Upper lobe of right lung (tissue), 1 donor: ENCODE results near the gene PTPRS. TPM values are rescaled to one million over a fixed set of nuclear protein-coding genes. Genes with fewer than 3 reads are reported as not detected.
"Not testable (repeated sequence)": the region's sequence is repeated elsewhere in the genome, so short reads cannot be mapped to it uniquely, and the experiment has no call there.

Source experiments
- ATAC-seq: fragments of 200-7000 bp; cut with Tn5 transposase; one replicate; pipeline ENCODE4 v1.9.1; 2020; ENCODE audit warnings: mild to moderate bottlenecking, moderate library complexity
- DNase-seq: peaks from one replicate; pipeline ENCODE4 v3.0.0-alpha.2; 2020
- H3K27ac ChIP-seq: fragments of 200-600 bp; one replicate; pipeline ENCODE4 v1.8.0; 2022
- H3K27me3 ChIP-seq: fragments of 200-600 bp; one replicate; pipeline ENCODE4 v1.8.0; 2022; ENCODE audit warnings: mild to moderate bottlenecking
- H3K36me3 ChIP-seq: fragments of 200-600 bp; one replicate; pipeline ENCODE4 v1.8.0; 2022
- H3K4me1 ChIP-seq: fragments of 200-600 bp; one replicate; pipeline ENCODE4 v1.8.0; 2022
- H3K4me3 ChIP-seq: fragments of 200-600 bp; one replicate; pipeline ENCODE4 v1.8.0; 2022; ENCODE audit warnings: mild to moderate bottlenecking
- H3K9me3 ChIP-seq: fragments of 200-600 bp; one replicate; pipeline ENCODE4 v1.8.0; 2022
- CTCF ChIP-seq: fragments of 200-600 bp; IDR thresholded peaks from one replicate; pipeline ENCODE4 v1.8.0; 2022; ENCODE audit warnings: antibody characterized with exemption
- intact Hi-C: fragments of 100-400 bp; cut with DNase I; formaldehyde crosslinking; loops from one replicate; pipeline ENCODE4 v1.11.0; 2022
- total RNA-seq: library from RNA; stranded (reverse); fragmentation: NEBNext Ultra II Directional; extraction: Animal tissue kit (Norgen Biotek cat#: 25700); gene quantifications from one replicate; pipeline ENCODE4 v1.2.1, GENCODE V29; 2021
- donor health status: DM: no; HTN: yes; CAD: no; lungs with severe emphysema.

PTPRS gene
- total RNA-seq, 1 donor from 2014 or later, result 131 TPM

GRCh38 chr19:5330307-5330720 is 10.3 kb downstream of the PTPRS start:
- Histone ChIP-seq H3K4me1 (no peaks in the 10 kb centered on the region), H3K27me3 (peaks cover 14% of the 10 kb centered on the region), H3K4me3 (no peak overlapping the region), H3K27ac (no peak overlapping the region), H3K9me3 (no peaks in the 10 kb centered on the region), H3K36me3 (no peaks in the 10 kb centered on the region)
- ATAC-seq, result no peak
- intact Hi-C loops, result no loop called here
- no peak for TF ChIP-seq CTCF
- DNase-seq, result no peak

DNA sequence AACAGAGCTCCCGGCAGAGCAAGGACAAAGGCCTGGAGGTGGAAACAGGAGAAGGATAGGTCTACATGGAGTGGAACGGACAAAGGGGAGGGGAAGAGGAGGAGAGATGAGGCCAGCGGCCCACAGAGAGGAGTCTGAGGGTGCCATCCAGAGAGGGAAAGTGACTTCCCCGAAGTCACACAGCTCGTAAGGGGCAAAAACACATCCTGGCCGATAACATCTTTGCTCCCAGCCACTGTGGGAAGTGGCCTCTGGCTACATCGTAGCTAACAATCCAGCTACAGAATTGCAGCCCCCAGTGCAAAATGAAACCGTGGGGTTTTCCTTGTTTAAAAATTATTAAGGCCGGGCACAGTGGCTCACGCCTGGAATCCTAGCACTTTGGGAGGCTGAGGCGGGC is 11.5 kb downstream of the PTPRS start:
- Histone ChIP-seq H3K9me3 (no peaks in the 10 kb centered on the region), H3K27me3 (peaks cover 2% of the 10 kb centered on the region), H3K4me3 (no peak overlapping the region), H3K27ac (no peak overlapping the region), H3K4me1 (no peaks in the 10 kb centered on the region), H3K36me3 (no peaks in the 10 kb centered on the region)
- intact Hi-C loops, result no loop called here
- ATAC-seq (no peak), DNase-seq (no peak)
- no peak for TF ChIP-seq CTCF

DNA sequence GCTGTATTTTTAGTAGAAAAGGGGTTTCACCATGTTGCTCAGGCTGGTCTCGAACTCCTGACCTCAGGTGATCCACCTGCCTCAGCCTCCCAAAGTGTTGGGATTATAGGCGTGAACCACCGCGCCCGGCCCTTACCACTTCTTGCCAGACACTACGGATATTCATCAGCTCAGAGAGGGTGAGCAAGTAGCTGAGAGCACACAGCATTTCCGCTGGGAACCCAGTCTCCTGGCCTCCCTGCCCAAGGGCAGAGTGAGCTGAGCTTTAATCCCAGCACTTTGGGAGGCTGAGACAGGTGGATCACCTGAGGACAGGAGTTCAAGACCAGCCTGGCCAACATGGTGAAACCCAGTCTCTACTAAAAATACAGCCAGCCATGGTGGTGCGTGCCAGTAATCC is 12.2 kb downstream of the PTPRS start:
- DNase-seq, H3K4me3 ChIP-seq, H3K36me3 ChIP-seq, H3K27ac ChIP-seq, H3K9me3 ChIP-seq, intact Hi-C loops, H3K4me1 ChIP-seq, H3K27me3 ChIP-seq, ATAC-seq: not testable (repeated sequence)

DNA sequence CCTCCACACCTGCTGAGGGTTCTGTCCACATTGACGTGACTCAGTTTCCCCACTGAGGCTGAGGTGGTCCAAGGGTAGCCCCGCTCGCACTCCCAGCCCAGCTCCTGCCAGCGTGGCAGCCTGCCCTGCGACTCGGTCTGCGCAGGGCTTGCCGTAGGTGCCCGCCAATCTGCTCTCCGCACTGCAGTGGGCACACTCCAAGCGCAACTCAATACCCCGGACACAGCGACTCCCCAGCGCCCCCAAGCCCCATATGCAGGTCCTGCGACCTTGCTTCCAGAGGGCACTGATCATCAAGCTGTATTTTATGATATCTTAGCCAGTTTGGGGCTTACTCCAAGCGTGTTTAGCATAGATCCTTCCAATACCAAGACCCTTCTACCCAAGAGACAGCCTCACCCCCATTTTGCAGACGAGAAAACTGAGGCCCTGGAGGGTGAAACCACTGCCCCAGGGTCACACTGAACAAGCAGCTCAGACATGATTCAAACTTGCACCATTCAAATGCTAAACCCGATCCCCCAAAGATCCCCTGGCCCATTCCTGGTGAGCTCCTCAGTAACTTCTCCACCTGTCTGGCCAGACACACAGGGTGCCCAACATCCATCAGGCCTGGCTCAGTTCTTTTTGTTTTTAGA is 13.5 kb downstream of the PTPRS start:
- no peaks in the 10 kb centered on the region for H3K9me3 ChIP-seq
- H3K4me3 ChIP-seq, result no peak overlapping the region
- no peak overlapping the region for H3K27ac ChIP-seq
- H3K36me3 ChIP-seq, result no peaks in the 10 kb centered on the region
- intact Hi-C loops, result no loop called here
- no peak for ATAC-seq
- H3K4me1 ChIP-seq, result peaks cover under 1% of the 10 kb centered on the region
- DNase-seq, result no peak
- peaks cover 4% of the 10 kb centered on the region for H3K27me3 ChIP-seq
- TF ChIP-seq CTCF, result no peak

DNA sequence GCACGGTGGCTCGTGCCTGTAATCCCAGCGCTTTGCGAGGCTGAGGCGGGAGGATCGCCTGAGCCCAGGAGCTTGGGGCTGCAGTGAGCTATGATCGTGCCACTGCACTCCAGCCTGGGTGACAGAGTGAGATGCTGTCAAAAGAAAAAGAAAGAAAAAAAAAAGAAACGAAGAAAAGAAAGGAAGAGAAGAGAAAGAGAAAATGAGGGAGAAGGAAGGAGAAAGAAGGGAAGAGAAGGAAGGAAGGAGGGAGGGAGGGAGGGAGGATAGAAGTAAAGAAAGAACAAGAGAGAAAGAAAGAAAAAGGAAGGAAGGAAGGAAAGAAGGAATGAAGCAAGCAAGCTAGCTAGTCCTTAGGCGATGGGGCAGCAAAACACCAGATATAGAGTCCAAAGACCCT is 14.1 kb downstream of the PTPRS start:
- ATAC-seq, result no peak
- H3K4me1 ChIP-seq, result peaks cover 2% of the 10 kb centered on the region
- H3K27ac ChIP-seq, result no peak overlapping the region
- H3K36me3 ChIP-seq, result no peaks in the 10 kb centered on the region
- peaks cover 9% of the 10 kb centered on the region for H3K27me3 ChIP-seq
- intact Hi-C loops, result no loop called here
- no peak for DNase-seq
- H3K4me3 ChIP-seq, result no peak overlapping the region
- no peak for TF ChIP-seq CTCF
- no peaks in the 10 kb centered on the region for H3K9me3 ChIP-seq

- Histone ChIP-seq H3K9me3 (no peaks in the 10 kb centered on the region), H3K4me1 (peaks cover 2% of the 10 kb centered on the region), H3K36me3 (no peaks in the 10 kb centered on the region), H3K27me3 (peaks cover 22% of the 10 kb centered on the region), H3K4me3 (no peak overlapping the region), H3K27ac (no peak overlapping the region)
- intact Hi-C loops, result no loop called here
- ATAC-seq (no peak), DNase-seq (no peak)
- TF ChIP-seq CTCF, result no peak
These were observed 15.7 kb downstream of the PTPRS start for GRCh38 chr19:5324947-5325346.
